ENCODE data around the gene LUZP2.
A peak's percentile ranks its signal among the peaks of the same experiment; 100 is the strongest.

DNA sequence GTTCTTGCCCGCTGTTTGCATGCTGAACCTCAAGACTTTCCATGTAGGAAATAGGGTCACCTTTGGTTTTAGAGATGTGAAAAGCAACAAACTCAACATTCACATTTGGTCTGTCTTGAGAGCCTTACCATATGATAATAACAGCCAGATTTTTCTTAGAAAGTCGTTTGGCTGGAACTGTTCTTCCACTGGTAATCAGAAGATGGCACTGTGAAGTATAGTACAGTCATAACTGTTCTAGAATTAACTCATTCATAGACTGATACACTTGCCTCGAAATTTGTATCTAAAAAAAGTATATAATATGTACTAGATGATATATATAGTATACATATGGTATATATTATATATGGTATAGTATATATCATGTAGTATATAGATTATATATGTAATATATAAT is 12.3 kb downstream of the LUZP2 start:
- TF ChIP-seq, protein P1, sequence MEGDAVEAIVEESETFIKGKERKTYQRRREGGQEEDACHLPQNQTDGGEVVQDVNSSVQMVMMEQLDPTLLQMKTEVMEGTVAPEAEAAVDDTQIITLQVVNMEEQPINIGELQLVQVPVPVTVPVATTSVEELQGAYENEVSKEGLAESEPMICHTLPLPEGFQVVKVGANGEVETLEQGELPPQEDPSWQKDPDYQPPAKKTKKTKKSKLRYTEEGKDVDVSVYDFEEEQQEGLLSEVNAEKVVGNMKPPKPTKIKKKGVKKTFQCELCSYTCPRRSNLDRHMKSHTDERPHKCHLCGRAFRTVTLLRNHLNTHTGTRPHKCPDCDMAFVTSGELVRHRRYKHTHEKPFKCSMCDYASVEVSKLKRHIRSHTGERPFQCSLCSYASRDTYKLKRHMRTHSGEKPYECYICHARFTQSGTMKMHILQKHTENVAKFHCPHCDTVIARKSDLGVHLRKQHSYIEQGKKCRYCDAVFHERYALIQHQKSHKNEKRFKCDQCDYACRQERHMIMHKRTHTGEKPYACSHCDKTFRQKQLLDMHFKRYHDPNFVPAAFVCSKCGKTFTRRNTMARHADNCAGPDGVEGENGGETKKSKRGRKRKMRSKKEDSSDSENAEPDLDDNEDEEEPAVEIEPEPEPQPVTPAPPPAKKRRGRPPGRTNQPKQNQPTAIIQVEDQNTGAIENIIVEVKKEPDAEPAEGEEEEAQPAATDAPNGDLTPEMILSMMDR (conservative IDR thresholded peaks at IDR 0.05): peak; percentile 25
- TF ChIP-seq ZFX (IDR thresholded peaks at IDR 0.05): no peak
